Heart left ventricle (tissue), 16 donors: Measurements from ENCODE around the gene NMNAT3. TPM values are rescaled to one million over a fixed set of nuclear protein-coding genes. Genes with fewer than 3 reads are reported as not detected.
A peak's percentile ranks its signal among the peaks of the same experiment; 100 is the strongest.

Experiments used
- ATAC-seq, 4 donors: fragments of 200-7000 bp; cut with Tn5 transposase; one replicate each; pipeline ENCODE4 v1.9.1; 2020 to 2022; ENCODE audit warnings: moderate library complexity in 4 of 4, mild to moderate bottlenecking in 3 of 4, moderate number of reproducible peaks in 1 of 4
- DNase-seq, 5 donors: peaks; one replicate each; pipeline ENCODE4 v3.0.0-alpha.2; 2020
- H3K27ac ChIP-seq, 12 donors: fragments of 200-600 bp; sonication (generic) in 4 of 12; one replicate each; pipeline versions ENCODE4 v1.5.0 to v1.8.0; 2016 to 2022; ENCODE audit warnings: mild to moderate bottlenecking in 2 of 12
- H3K27me3 ChIP-seq, 9 donors: fragments of 200-600 bp; sonication (generic) in 2 of 9; one replicate each; pipeline versions ENCODE4 v1.5.1 to v1.8.0; 2016 to 2022; ENCODE audit warnings: mild to moderate bottlenecking in 3 of 9
- H3K36me3 ChIP-seq, 9 donors: fragments of 200-600 bp; sonication (generic) in 2 of 9; one replicate each; pipeline versions ENCODE4 v1.5.0 to v1.8.0; 2018 to 2022; ENCODE audit warnings: mild to moderate bottlenecking in 2 of 9
- H3K4me1 ChIP-seq, 12 donors: fragments of 200-600 bp; sonication (generic) in 4 of 12; one replicate each; pipeline versions ENCODE4 v1.5.0 to v1.8.0; 2016 to 2022; ENCODE audit warnings: mild to moderate bottlenecking in 3 of 12
- H3K4me3 ChIP-seq, 12 donors: fragments of 200-600 bp; sonication (generic) in 4 of 12; one replicate each; pipeline versions ENCODE4 v1.5.0 to v1.8.0; 2017 to 2022; ENCODE audit warnings: mild to moderate bottlenecking in 9 of 12, moderate library complexity in 4 of 12
- H3K9me3 ChIP-seq, 12 donors: fragments of 200-600 bp; sonication (generic) in 4 of 12; one replicate each; pipeline versions ENCODE4 v1.5.0 to v1.8.0; 2016 to 2022; ENCODE audit warnings: mild to moderate bottlenecking in 1 of 12
- CTCF ChIP-seq, 12 donors: fragments of 200-600 bp; sonication (generic) in 4 of 12; IDR thresholded peaks; one replicate each; pipeline versions ENCODE4 v1.5.0 to v1.8.0; 2018 to 2022; ENCODE audit warnings: antibody characterized with exemption in 12 of 12, mild to moderate bottlenecking in 5 of 12
- POLR2A ChIP-seq, 2 donors: fragments of 450-650 bp; IDR thresholded peaks; one replicate each; pipeline ENCODE4 v1.6.1; 2017; ENCODE audit warnings: antibody characterized with exemption in 2 of 2, mild to moderate bottlenecking in 2 of 2, moderate library complexity in 2 of 2
- WGBS, 4 donors: extraction: QIAGEN DNeasy Blood & Tissue Kit in 2 of 4; methylation state at CpG; one replicate each; pipeline versions ENCODE4 v1.1.5 to v1.1.7; 2013 to 2018; 5-methylcytosine and 5-hydroxymethylcytosine counted together
- intact Hi-C, 10 donors: fragments of 100-400 bp; cut with DNase I; formaldehyde crosslinking; loops; one replicate each; pipeline versions ENCODE4 v1.11.1 to v1.14.2; 2022
- polyA plus RNA-seq, 2 donors: library from polyadenylated mRNA; stranded (reverse); fragments of 200-250 nt; gene quantifications; one replicate each; pipeline ENCODE4 v1.2.3, GENCODE V29; 2013
- total RNA-seq, 9 donors: library from RNA; depleted of rRNA in 2 of 9; stranded (reverse); fragments of >200 nt in 2 of 9; fragmentation: NEBNext Ultra II Directional in 3 of 9; extraction: Animal tissue kit (Norgen Biotek cat#: 25700) in 3 of 9; gene quantifications; one replicate each; pipeline versions ENCODE4 v1.1.0 to v1.2.4, GENCODE V29; 2016 to 2023
- donor health status: ischemic (EF 13 %, LVEDD 7.1; RV severe dilation, severe dysfunction).
- donor health status: healthy with polysubstance abuse.
- donor health status: DM: no; HTN: yes; CAD: no.
- donor health status: DM: no; HTN: no; CAD: no.
- donor health status: ischemic (EF 25% LVEDD 6.9; RV normal size, moderate dysfunction).
- donor health status: ischemic (EF 25% LVEDD 5.7; RV mildly dilated, moderate dysfunction).
- donor health status: healthy.
- donor health status: DM: yes; HTN: yes; CAD: no.
- donor health status: ischemic (EF 35%, LVEDD 5.7; RV mildly dilated, moderate dysfunction).
- donor health status: nonischemic (EF 11% LVEDD 7.7; RV severe dilation, severe dysfunction).
- donor health status: DM: yes; HTN: yes; CAD: no.
- donor health status: PGD.
- donor health status: ischemic (EF 29% LVEDD 5.4; RV normal size, mild dysfunction).
- donor health status: nonischemic (EF 23%, LVEDD 6.1; RV moderate dilation, normal function).

NMNAT3 gene
- total and polyA plus RNA-seq, 11 donors: 6.5 to 15.4 (median 11.0) TPM

- Histone ChIP-seq H3K4me3 (no peak overlapping the region), H3K27me3 (no peaks in the 10 kb centered on the region), H3K36me3 (no peaks in the 10 kb centered on the region), H3K27ac (no peak overlapping the region), H3K4me1 (no peaks in the 10 kb centered on the region), H3K9me3 (no peaks in the 10 kb centered on the region)
- WGBS, 4 donors: 56 to 75% (median 65%) methylated on average over 1 of the region's 1 CpG
- intact Hi-C loops: no loop called here
- TF ChIP-seq CTCF (IDR thresholded peaks at IDR 0.05): no peak
- TF ChIP-seq POLR2A (IDR thresholded peaks at IDR 0.05): no peak
- DNase-seq: no peak
- ATAC-seq: no peak
Observed at GRCh38 chr3:139694542-139694941, 16.8 kb upstream of the NMNAT3 start.

GRCh38 chr3:139691619-139692018, 13.8 kb upstream of the NMNAT3 start:
- peaks cover 0 to 11% (median 0%) of the 10 kb centered on the region in 12 donors for H3K4me1 ChIP-seq
- intact Hi-C loops: no loop called here
- H3K27ac ChIP-seq: no peak overlapping the region
- H3K27me3 ChIP-seq: no peaks in the 10 kb centered on the region
- no peaks in the 10 kb centered on the region for H3K36me3 ChIP-seq
- TF ChIP-seq CTCF (IDR thresholded peaks at IDR 0.05): no peak
- TF ChIP-seq POLR2A (IDR thresholded peaks at IDR 0.05): no peak
- H3K9me3 ChIP-seq: no peaks in the 10 kb centered on the region
- DNase-seq (no peak), ATAC-seq (peak in 2 of 4 donors; percentile 41 to 87)
- no peak overlapping the region for H3K4me3 ChIP-seq

- H3K27ac ChIP-seq: no peak overlapping the region
- no peaks in the 10 kb centered on the region for H3K27me3 ChIP-seq
- TF ChIP-seq CTCF (IDR thresholded peaks at IDR 0.05) (no peak), POLR2A (IDR thresholded peaks at IDR 0.05) (no peak)
- H3K36me3 ChIP-seq: no peaks in the 10 kb centered on the region
- intact Hi-C loops: no loop called here
- WGBS, 4 donors: 65 to 74% (median 69%) methylated on average over 7 of the region's 7 CpGs
- H3K4me3 ChIP-seq: no peak overlapping the region
- no peak for ATAC-seq
- peaks cover 0 to 11% (median 0%) of the 10 kb centered on the region in 12 donors for H3K4me1 ChIP-seq
- no peak for DNase-seq
- peaks cover 0 to 2% (median 0%) of the 10 kb centered on the region in 12 donors for H3K9me3 ChIP-seq
Observed at GRCh38 chr3:139689708-139690228, 12.0 kb upstream of the NMNAT3 start.

GRCh38 chr3:139689122-139689521, 11.3 kb upstream of the NMNAT3 start:
- intact Hi-C loops: no loop called here
- TF ChIP-seq CTCF (IDR thresholded peaks at IDR 0.05) (no peak), POLR2A (IDR thresholded peaks at IDR 0.05) (no peak)

More at GRCh38 chr3:139689122-139689521, 11.3 kb upstream of the NMNAT3 start:
- H3K27me3 ChIP-seq: no peaks in the 10 kb centered on the region
- H3K9me3 ChIP-seq: peaks cover 0 to 4% (median 0%) of the 10 kb centered on the region in 12 donors
- no peak overlapping the region for H3K4me3 ChIP-seq
- WGBS, 4 donors: 41 to 55% (median 43%) methylated on average over 4 of the region's 4 CpGs
- peaks cover 0 to 11% (median 0%) of the 10 kb centered on the region in 12 donors for H3K4me1 ChIP-seq
- H3K36me3 ChIP-seq: no peaks in the 10 kb centered on the region
- no peak for DNase-seq
- ATAC-seq: no peak
- no peak overlapping the region for H3K27ac ChIP-seq
